Natural killer cell (primary cell): ENCODE measurements around the gene ATXN1. TPM values are rescaled to one million over a fixed set of nuclear protein-coding genes. Genes with fewer than 3 reads are reported as not detected.

Experiments used
- ATAC-seq, 3 donors: fragments of 150-1000 bp in 2 of 3; fragments of 200-7000 bp in 1 of 3; cut with Tn5 transposase; 1 replicate in 1 of 3; 2 replicates in 2 of 3; pipeline ENCODE4 v1.10.0; 2021; ENCODE audit warnings: mild to moderate bottlenecking in 2 of 3, moderate library complexity in 2 of 3
- DNase-seq, 2 donors: peaks; one replicate each; pipeline versions ENCODE4 v3.0.0 to v3.0.0-alpha.2; 2013 to 2021; ENCODE audit warnings: mixed read lengths in 1 of 2
- H3K27ac ChIP-seq: one replicate; pipeline ENCODE4 v1.5.1; 2013; ENCODE audit warnings: mild to moderate bottlenecking, low read length
- H3K27me3 ChIP-seq: one replicate; pipeline ENCODE4 v1.6.1; 2013; ENCODE audit warnings: low read length; ENCODE audit not compliant: control insufficient read depth, insufficient read depth
- H3K36me3 ChIP-seq: one replicate; pipeline ENCODE4 v1.6.1; 2013; ENCODE audit warnings: low read length; ENCODE audit not compliant: control insufficient read depth, insufficient read depth
- H3K4me1 ChIP-seq: one replicate; pipeline ENCODE4 v1.6.1; 2013; ENCODE audit warnings: low read length; ENCODE audit not compliant: control insufficient read depth, insufficient read depth
- H3K4me3 ChIP-seq: one replicate; pipeline ENCODE4 v1.5.1; 2013; ENCODE audit warnings: low read length
- H3K9me3 ChIP-seq: one replicate; pipeline ENCODE4 v1.6.1; 2013; ENCODE audit warnings: low read length; ENCODE audit not compliant: control insufficient read depth, insufficient read depth
- H3K27ac Mint-ChIP-seq, 2 donors: one replicate each; pipeline ENCODE4 v1.8.0; 2022; ENCODE audit warnings: mild to moderate bottlenecking in 2 of 2, mixed read lengths in 2 of 2, moderate library complexity in 1 of 2
- H3K27me3 Mint-ChIP-seq, 2 donors: one replicate each; pipeline ENCODE4 v1.8.0; 2022; ENCODE audit warnings: low read depth in 2 of 2, mixed read lengths in 2 of 2
- H3K36me3 Mint-ChIP-seq: one replicate; pipeline ENCODE4 v1.8.0; 2022; ENCODE audit warnings: mixed read lengths
- H3K4me1 Mint-ChIP-seq, 2 donors: one replicate each; pipeline ENCODE4 v1.8.0; 2022; ENCODE audit warnings: mixed read lengths in 2 of 2
- H3K4me3 Mint-ChIP-seq: one replicate; pipeline ENCODE4 v1.8.0; 2022; ENCODE audit warnings: mild to moderate bottlenecking, moderate library complexity, mixed read lengths
- H3K9me3 Mint-ChIP-seq, 2 donors: one replicate each; pipeline ENCODE4 v1.8.0; 2022; ENCODE audit warnings: mixed read lengths in 2 of 2
- CTCF ChIP-seq: fragments of 200-600 bp; IDR thresholded peaks from one replicate; pipeline ENCODE4 v1.8.0; 2022; ENCODE audit warnings: antibody characterized with exemption
- whole genome bisulfite sequencing: methylation state at CpG from one replicate; pipeline ENCODE4 v1.1.7; 2013; ENCODE audit warnings: missing lambda C conversion rate; ENCODE audit not compliant: insufficient coverage; 5-methylcytosine and 5-hydroxymethylcytosine counted together
- intact Hi-C: fragments of 100-400 bp; cut with micrococcal nuclease; formaldehyde crosslinking; loops from one replicate; pipeline ENCODE4 v1.14.2; 2022
- total RNA-seq, 4 donors: library from RNA; stranded (reverse); fragments of 120-200 nt in 1 of 4; gene quantifications; one replicate each; pipeline versions ENCODE4 v1.2.3 to v1.2.4, GENCODE V29; 2013 to 2022

The ATXN1 gene
- total RNA-seq, 3 donors from 2014 or later (not counting 1 experiment from before 2014, with no cell fraction given): 90.4 to 120 (median 97.9) TPM

GRCh38 chr6:16623029-16623653 lies 138.1 kb downstream of the ATXN1 start:
- Histone ChIP-seq H3K27me3 (no peaks in the 10 kb centered on the region), H3K36me3 (no peaks in the 10 kb centered on the region), H3K27ac (no peak overlapping the region), H3K4me3 (no peak overlapping the region), H3K9me3 (no peaks in the 10 kb centered on the region), H3K4me1 (peaks cover 18% of the 10 kb centered on the region)
- no peaks in the 10 kb centered on the region for H3K9me3 Mint-ChIP-seq
- no peaks in the 10 kb centered on the region for H3K27me3 Mint-ChIP-seq
- no peak overlapping the region for H3K4me3 Mint-ChIP-seq
- H3K36me3 Mint-ChIP-seq: no peaks in the 10 kb centered on the region
- intact Hi-C loops: no loop called here
- peaks cover 44 to 48% of the 10 kb centered on the region in 2 donors for H3K4me1 Mint-ChIP-seq
- ATAC-seq (no peak), DNase-seq (no peak)
- TF ChIP-seq CTCF: no peak
- whole genome bisulfite sequencing: 97% methylated on average over 2 of the region's 3 CpGs
- no peak overlapping the region for H3K27ac Mint-ChIP-seq

- Histone ChIP-seq H3K4me3 (no peak overlapping the region), H3K4me1 (peaks cover 18% of the 10 kb centered on the region), H3K27ac (peak overlapping the region; percentile 29), H3K9me3 (no peaks in the 10 kb centered on the region), H3K36me3 (no peaks in the 10 kb centered on the region), H3K27me3 (no peaks in the 10 kb centered on the region)
- WGBS: 61% methylated on average over 4 of the region's 5 CpGs
- Mint-ChIP-seq H3K36me3 (no peaks in the 10 kb centered on the region), H3K4me3 (no peak overlapping the region), H3K27me3 (no peaks in the 10 kb centered on the region), H3K27ac (peak overlapping the region; percentile 57 to 75), H3K4me1 (peaks cover 42 to 49% of the 10 kb centered on the region in 2 donors), H3K9me3 (no peaks in the 10 kb centered on the region)
- intact Hi-C loops: no loop called here
- ATAC-seq (peak in 1 of 3 donors; percentile 20), DNase-seq (no peak)
- no peak for TF ChIP-seq CTCF
Observed at GRCh38 chr6:16622193-16622592, 139.1 kb downstream of the ATXN1 start.

GRCh38 chr6:16621002-16621401 lies 140.3 kb downstream of the ATXN1 start:
- Histone ChIP-seq H3K27me3 (no peaks in the 10 kb centered on the region), H3K36me3 (no peaks in the 10 kb centered on the region), H3K27ac (no peak overlapping the region), H3K9me3 (no peaks in the 10 kb centered on the region), H3K4me1 (peaks cover 18% of the 10 kb centered on the region), H3K4me3 (no peak overlapping the region)
- H3K27me3 Mint-ChIP-seq: no peaks in the 10 kb centered on the region
- WGBS: 52% methylated on average over 5 of the region's 6 CpGs
- peaks cover 41 to 49% of the 10 kb centered on the region in 2 donors for H3K4me1 Mint-ChIP-seq
- H3K36me3 Mint-ChIP-seq: no peaks in the 10 kb centered on the region
- H3K4me3 Mint-ChIP-seq: peak overlapping the region; percentile 25
- peak in 1 of 3 donors; percentile 62 for ATAC-seq
- intact Hi-C loops: no loop called here
- no peaks in the 10 kb centered on the region for H3K9me3 Mint-ChIP-seq
- TF ChIP-seq CTCF: no peak
- DNase-seq: peak in 1 of 2 donors; percentile 39
- peak overlapping the region; percentile 57 to 75 for H3K27ac Mint-ChIP-seq

- H3K4me3 Mint-ChIP-seq: peak overlapping the region; percentile 17
- peaks cover 41 to 49% of the 10 kb centered on the region in 2 donors for H3K4me1 Mint-ChIP-seq
- no peak overlapping the region for H3K27ac ChIP-seq
- ATAC-seq (peak in 2 of 3 donors; percentile 60 to 84), DNase-seq (peak in 1 of 2 donors; percentile 53)
- H3K36me3 ChIP-seq: no peaks in the 10 kb centered on the region
- H3K9me3 Mint-ChIP-seq: no peaks in the 10 kb centered on the region
- H3K27ac Mint-ChIP-seq: peak overlapping the region; percentile 57 to 75
- H3K36me3 Mint-ChIP-seq: no peaks in the 10 kb centered on the region
- no peaks in the 10 kb centered on the region for H3K27me3 ChIP-seq
- no peaks in the 10 kb centered on the region for H3K27me3 Mint-ChIP-seq
- intact Hi-C loops: no loop called here
- 100% methylated on average over 1 of the region's 2 CpGs for WGBS
- H3K9me3 ChIP-seq: no peaks in the 10 kb centered on the region
- TF ChIP-seq CTCF: no peak
- no peak overlapping the region for H3K4me3 ChIP-seq
- H3K4me1 ChIP-seq: peaks cover 18% of the 10 kb centered on the region
Observed at GRCh38 chr6:16619777-16620176, 141.5 kb downstream of the ATXN1 start.
